WTC11 (cell line): Measurements from ENCODE around the gene SORD.
"Not testable (repeated sequence)": the region's sequence is repeated elsewhere in the genome, so short reads cannot be mapped to it uniquely, and the experiment has no call there.

Source experiments
- ATF3 ChIP-seq: sonication (generic); formaldehyde crosslinking; conservative IDR thresholded peaks from 2 replicates; pipeline ENCODE4 v1.8.1; 2022; ENCODE audit warnings: mild to moderate bottlenecking, missing genetic modification reagents
- FOXJ3 ChIP-seq: sonication (generic); formaldehyde crosslinking; IDR thresholded peaks from 2 replicates; pipeline ENCODE4 v1.9.0; 2021; ENCODE audit warnings: missing genetic modification reagents, mild to moderate bottlenecking, borderline replicate concordance
- FOXP1 ChIP-seq: sonication (generic); formaldehyde crosslinking; IDR thresholded peaks from 2 replicates; pipeline ENCODE4 v1.8.0; 2022; ENCODE audit warnings: missing genetic modification reagents, mild to moderate bottlenecking, moderate library complexity, borderline replicate concordance
- JAZF1 ChIP-seq: fragments of 250-450 bp; sonication (Bioruptor Pico); IDR thresholded peaks from 2 replicates; pipeline ENCODE4 v1.9.0; 2021; ENCODE audit warnings: moderate library complexity, mild to moderate bottlenecking, inconsistent platforms
- JUN ChIP-seq: sonication (generic); formaldehyde crosslinking; IDR thresholded peaks from 2 replicates; pipeline ENCODE4 v1.8.0; 2023; ENCODE audit warnings: mild to moderate bottlenecking, missing genetic modification reagents
- ZNF416 ChIP-seq: fragments of 250-450 bp; sonication (Bioruptor Pico); IDR thresholded peaks from 2 replicates; pipeline ENCODE4 v1.9.0; 2021; ENCODE audit warnings: mild to moderate bottlenecking, inconsistent platforms
- TF ChIP-seq, protein P1 (sequence below): fragments of 200-600 bp; IDR thresholded peaks from 2 replicates; pipeline ENCODE4 v1.8.0; 2022; ENCODE audit warnings: antibody characterized with exemption
- TF ChIP-seq, protein P2 (sequence below): sonication (generic); formaldehyde crosslinking; IDR thresholded peaks from 2 replicates; pipeline ENCODE4 v1.8.1; 2023; ENCODE audit warnings: mild to moderate bottlenecking, moderate library complexity, missing genetic modification reagents

DNA sequence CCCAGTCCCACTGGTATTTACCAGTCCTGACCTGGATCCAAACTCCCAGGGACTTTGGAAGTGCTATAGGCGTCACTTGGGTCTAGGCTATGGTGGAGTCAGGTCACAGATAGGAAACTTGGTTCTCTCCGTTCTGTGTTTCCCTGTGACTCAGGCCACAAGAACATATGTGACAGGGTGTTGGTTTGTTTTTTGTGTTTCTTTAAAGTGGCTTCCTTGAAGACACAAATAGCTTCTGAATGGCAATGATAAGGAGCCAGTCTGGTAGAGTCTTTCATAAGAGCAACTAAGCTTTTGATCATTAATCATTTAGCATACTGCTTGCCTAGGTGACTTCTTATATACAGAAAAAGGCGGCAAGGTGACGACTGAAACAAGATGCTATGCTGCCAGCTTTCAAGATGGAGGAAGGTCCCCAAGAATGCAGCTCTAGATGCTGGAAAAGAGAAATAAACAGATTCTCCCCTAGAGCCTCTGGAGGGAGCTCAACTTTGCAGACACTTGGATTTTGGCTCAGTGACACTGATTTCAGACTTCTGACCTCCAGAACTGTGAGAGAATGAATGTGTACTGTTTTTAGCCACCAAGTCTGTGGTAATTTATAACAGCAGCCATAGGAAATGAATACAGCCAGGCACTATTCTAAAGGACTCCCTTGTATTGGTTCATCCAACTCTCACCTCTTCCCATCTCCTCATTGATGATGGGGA lies 36.5 kb upstream of the SORD start:
- TF ChIP-seq FOXP1, FOXJ3, JUN, ATF3, JAZF1, ZNF416 (CRISPR knock-in tag): not testable (repeated sequence)
- TF ChIP-seq, protein P1, sequence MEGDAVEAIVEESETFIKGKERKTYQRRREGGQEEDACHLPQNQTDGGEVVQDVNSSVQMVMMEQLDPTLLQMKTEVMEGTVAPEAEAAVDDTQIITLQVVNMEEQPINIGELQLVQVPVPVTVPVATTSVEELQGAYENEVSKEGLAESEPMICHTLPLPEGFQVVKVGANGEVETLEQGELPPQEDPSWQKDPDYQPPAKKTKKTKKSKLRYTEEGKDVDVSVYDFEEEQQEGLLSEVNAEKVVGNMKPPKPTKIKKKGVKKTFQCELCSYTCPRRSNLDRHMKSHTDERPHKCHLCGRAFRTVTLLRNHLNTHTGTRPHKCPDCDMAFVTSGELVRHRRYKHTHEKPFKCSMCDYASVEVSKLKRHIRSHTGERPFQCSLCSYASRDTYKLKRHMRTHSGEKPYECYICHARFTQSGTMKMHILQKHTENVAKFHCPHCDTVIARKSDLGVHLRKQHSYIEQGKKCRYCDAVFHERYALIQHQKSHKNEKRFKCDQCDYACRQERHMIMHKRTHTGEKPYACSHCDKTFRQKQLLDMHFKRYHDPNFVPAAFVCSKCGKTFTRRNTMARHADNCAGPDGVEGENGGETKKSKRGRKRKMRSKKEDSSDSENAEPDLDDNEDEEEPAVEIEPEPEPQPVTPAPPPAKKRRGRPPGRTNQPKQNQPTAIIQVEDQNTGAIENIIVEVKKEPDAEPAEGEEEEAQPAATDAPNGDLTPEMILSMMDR, result not testable (repeated sequence)
- TF ChIP-seq, protein P2, sequence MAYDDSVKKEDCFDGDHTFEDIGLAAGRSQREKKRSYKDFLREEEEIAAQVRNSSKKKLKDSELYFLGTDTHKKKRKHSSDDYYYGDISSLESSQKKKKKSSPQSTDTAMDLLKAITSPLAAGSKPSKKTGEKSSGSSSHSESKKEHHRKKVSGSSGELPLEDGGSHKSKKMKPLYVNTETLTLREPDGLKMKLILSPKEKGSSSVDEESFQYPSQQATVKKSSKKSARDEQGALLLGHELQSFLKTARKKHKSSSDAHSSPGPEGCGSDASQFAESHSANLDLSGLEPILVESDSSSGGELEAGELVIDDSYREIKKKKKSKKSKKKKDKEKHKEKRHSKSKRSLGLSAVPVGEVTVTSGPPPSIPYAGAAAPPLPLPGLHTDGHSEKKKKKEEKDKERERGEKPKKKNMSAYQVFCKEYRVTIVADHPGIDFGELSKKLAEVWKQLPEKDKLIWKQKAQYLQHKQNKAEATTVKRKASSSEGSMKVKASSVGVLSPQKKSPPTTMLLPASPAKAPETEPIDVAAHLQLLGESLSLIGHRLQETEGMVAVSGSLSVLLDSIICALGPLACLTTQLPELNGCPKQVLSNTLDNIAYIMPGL (CRISPR knock-in tag), result not testable (repeated sequence)
